Adrenal gland (tissue), 5 donors: ENCODE data around the gene KCNMA1.

Experiments used
- POLR2A ChIP-seq, 2 donors: fragments of 450-650 bp; IDR thresholded peaks; one replicate each; pipeline ENCODE4 v1.6.1; 2017; ENCODE audit warnings: antibody characterized with exemption in 2 of 2, mild to moderate bottlenecking in 2 of 2, moderate library complexity in 1 of 2
- TF ChIP-seq, protein P1 (sequence below), 6 experiments: fragments of 450-650 bp in 4 of 6; fragments of 200-600 bp in 2 of 6; sonication (generic) in 1 of 6; IDR thresholded peaks; 1 replicate in 5 of 6; 2 replicates in 1 of 6; pipeline versions ENCODE4 v1.5.1 to v1.8.0; 2016 to 2021; ENCODE audit warnings: antibody characterized with exemption in 6 of 6, mild to moderate bottlenecking in 2 of 6, moderate library complexity in 1 of 6
- donor health status: DM: no; HTN: no; CAD: no.

GRCh38 chr10:77197544-77197943, 440.1 kb downstream of the KCNMA1 start:
- TF ChIP-seq, protein P1, sequence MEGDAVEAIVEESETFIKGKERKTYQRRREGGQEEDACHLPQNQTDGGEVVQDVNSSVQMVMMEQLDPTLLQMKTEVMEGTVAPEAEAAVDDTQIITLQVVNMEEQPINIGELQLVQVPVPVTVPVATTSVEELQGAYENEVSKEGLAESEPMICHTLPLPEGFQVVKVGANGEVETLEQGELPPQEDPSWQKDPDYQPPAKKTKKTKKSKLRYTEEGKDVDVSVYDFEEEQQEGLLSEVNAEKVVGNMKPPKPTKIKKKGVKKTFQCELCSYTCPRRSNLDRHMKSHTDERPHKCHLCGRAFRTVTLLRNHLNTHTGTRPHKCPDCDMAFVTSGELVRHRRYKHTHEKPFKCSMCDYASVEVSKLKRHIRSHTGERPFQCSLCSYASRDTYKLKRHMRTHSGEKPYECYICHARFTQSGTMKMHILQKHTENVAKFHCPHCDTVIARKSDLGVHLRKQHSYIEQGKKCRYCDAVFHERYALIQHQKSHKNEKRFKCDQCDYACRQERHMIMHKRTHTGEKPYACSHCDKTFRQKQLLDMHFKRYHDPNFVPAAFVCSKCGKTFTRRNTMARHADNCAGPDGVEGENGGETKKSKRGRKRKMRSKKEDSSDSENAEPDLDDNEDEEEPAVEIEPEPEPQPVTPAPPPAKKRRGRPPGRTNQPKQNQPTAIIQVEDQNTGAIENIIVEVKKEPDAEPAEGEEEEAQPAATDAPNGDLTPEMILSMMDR (IDR thresholded peaks at IDR 0.05): no peak
- no peak for TF ChIP-seq POLR2A (IDR thresholded peaks at IDR 0.05)
